Right atrium auricular region (tissue), 2 donors: Measurements from ENCODE around the gene TYW1. TPM values are rescaled to one million over a fixed set of nuclear protein-coding genes. Genes with fewer than 3 reads are reported as not detected.
"Not testable (repeated sequence)": the region's sequence is repeated elsewhere in the genome, so short reads cannot be mapped to it uniquely, and the experiment has no call there.

Experiments used
- DNase-seq: peaks from one replicate; pipeline ENCODE4 v3.0.0-alpha.2; 2019; ENCODE audit warnings: low spot score
- H3K27ac ChIP-seq, 2 donors: fragments of 200-600 bp; sonication (generic); 1 replicate in 1 of 2; 2 replicates in 1 of 2; pipeline ENCODE4 v1.5.1; 2016 to 2019
- H3K27me3 ChIP-seq, 2 donors: fragments of 200-600 bp; sonication (generic); one replicate each; pipeline versions ENCODE4 v1.5.1 to v1.6.0; 2017 to 2019
- H3K36me3 ChIP-seq: fragments of 200-600 bp; sonication (generic); one replicate; pipeline ENCODE4 v1.5.1; 2016
- H3K4me1 ChIP-seq, 2 donors: fragments of 200-600 bp; sonication (generic); one replicate each; pipeline versions ENCODE4 v1.5.1 to v1.6.0; 2017 to 2019
- H3K4me3 ChIP-seq, 2 donors: fragments of 200-600 bp; sonication (generic); 1 replicate in 1 of 2; 2 replicates in 1 of 2; pipeline ENCODE4 v1.5.1; 2017 to 2019; ENCODE audit warnings: mild to moderate bottlenecking in 1 of 2, moderate library complexity in 1 of 2
- H3K9me3 ChIP-seq, 2 donors: fragments of 200-600 bp; sonication (generic); one replicate each; pipeline ENCODE4 v1.5.1; 2019
- total RNA-seq, 2 donors: library from RNA; depleted of rRNA; stranded (reverse); fragments of >200 nt; gene quantifications; one replicate each; pipeline ENCODE4 v1.1.0, GENCODE V29; 2016
- TF ChIP-seq, protein P1 (sequence below), 2 donors: fragments of 200-600 bp; sonication (generic); IDR thresholded peaks; one replicate each; pipeline ENCODE4 v1.5.1; 2019; ENCODE audit warnings: antibody characterized with exemption in 2 of 2

TYW1 gene
- total RNA-seq, 2 donors from 2014 or later, result 12.4 to 23.8 TPM

DNA sequence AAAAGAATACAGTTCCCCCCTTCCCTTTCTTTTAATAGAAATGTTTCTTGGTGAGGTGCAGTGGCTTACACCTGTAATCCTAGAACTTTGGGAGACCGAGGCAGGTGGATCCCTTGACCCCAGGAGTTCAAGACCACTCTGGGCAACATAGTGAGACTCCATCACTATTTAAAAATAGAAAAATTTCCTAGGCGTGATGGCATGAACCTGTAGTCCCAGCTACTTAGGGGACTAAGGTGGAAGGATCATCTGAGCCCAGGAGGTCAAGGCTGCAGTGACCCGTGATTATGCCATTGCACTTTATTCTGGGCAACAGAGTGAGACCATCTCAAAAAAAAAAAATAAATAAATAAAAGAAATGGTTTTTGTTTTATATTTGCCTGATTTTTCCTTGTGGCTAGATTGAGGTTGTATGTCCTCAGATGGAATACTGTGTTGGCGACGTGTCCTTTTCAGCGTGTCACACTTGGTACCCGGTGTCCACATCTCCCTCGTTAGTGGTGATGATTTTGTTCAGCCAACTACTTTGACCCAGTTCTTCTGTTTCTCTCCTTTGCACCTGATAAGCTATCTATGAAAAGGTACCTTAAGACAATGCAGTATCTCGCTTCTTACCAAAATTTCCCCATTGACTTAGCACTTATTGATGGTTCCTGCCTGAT lies 202.4 kb downstream of the TYW1 start:
- not testable (repeated sequence) for H3K4me3 ChIP-seq, H3K27ac ChIP-seq, H3K27me3 ChIP-seq, H3K4me1 ChIP-seq, H3K36me3 ChIP-seq, H3K9me3 ChIP-seq, DNase-seq

DNA sequence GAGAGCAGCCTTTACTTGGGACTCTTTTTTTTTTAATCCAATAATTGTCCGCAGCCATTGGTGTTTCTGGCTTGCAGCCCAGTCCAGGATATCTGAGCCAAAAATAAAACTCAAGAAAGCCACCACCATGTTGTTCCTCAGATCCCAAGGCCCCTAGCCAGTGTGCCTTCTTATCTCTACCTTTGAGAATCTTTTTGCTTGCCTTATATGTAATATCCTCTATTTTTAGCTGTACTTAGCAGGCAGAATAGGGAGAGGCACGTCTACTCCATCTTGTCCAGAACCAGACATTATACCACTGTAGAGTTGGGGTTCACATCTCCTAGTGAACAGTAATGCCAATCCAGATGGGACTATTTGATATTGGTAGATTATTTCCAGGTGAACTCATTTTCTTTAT lies 209.1 kb downstream of the TYW1 start:
- not testable (repeated sequence) for H3K27me3 ChIP-seq, H3K4me1 ChIP-seq, H3K4me3 ChIP-seq, H3K9me3 ChIP-seq, H3K36me3 ChIP-seq, DNase-seq
- peak overlapping the region in 1 of 2 donors; percentile 25 for H3K27ac ChIP-seq

DNA sequence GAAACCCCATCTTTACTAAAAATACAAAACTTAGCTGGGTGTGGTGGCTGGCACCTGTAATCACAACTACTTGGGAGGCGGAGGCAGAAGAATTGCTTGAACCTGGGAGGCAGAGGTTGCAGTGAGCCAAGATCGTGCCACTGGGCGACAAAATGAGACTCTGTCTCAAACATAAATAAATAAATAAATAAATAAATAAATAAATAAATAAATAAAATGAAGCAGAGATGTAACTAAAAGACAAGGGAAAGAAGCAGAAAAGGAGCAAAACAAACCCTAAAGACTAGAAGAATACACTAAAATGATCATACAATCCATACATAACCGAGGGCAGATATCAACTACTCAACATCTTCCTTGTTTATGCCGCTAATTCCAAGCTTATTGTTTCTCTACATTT lies 209.8 kb downstream of the TYW1 start:
- no peak for DNase-seq
- Histone ChIP-seq H3K36me3 (no peaks in the 10 kb centered on the region), H3K4me1 (no peaks in the 10 kb centered on the region), H3K9me3 (no peaks in the 10 kb centered on the region), H3K4me3 (no peak overlapping the region), H3K27ac (peak overlapping the region in 1 of 2 donors; percentile 25), H3K27me3 (no peaks in the 10 kb centered on the region)
- TF ChIP-seq, protein P1, sequence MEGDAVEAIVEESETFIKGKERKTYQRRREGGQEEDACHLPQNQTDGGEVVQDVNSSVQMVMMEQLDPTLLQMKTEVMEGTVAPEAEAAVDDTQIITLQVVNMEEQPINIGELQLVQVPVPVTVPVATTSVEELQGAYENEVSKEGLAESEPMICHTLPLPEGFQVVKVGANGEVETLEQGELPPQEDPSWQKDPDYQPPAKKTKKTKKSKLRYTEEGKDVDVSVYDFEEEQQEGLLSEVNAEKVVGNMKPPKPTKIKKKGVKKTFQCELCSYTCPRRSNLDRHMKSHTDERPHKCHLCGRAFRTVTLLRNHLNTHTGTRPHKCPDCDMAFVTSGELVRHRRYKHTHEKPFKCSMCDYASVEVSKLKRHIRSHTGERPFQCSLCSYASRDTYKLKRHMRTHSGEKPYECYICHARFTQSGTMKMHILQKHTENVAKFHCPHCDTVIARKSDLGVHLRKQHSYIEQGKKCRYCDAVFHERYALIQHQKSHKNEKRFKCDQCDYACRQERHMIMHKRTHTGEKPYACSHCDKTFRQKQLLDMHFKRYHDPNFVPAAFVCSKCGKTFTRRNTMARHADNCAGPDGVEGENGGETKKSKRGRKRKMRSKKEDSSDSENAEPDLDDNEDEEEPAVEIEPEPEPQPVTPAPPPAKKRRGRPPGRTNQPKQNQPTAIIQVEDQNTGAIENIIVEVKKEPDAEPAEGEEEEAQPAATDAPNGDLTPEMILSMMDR (IDR thresholded peaks at IDR 0.05), result no peak

DNA sequence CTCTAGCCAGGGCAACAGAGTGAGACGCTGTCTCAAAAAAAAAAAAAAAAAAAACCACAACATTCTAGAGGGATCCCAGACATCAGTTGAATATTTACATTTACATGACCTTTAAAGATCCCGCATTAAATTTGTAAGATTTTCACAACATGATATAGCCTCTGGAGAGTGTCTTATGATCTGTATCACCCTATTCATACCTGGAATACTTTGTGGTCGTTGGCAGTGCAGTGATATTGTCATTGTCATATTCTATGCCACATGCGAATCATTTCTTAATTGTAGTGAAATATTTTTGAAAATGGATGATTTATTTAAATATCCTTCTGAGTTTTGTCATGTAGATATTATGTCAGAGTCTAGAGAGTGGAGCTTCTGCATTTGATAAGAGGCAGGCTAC lies 212.0 kb downstream of the TYW1 start:
- not testable (repeated sequence) for H3K27me3 ChIP-seq, H3K27ac ChIP-seq, DNase-seq, H3K36me3 ChIP-seq, H3K4me1 ChIP-seq, H3K9me3 ChIP-seq, H3K4me3 ChIP-seq

DNA sequence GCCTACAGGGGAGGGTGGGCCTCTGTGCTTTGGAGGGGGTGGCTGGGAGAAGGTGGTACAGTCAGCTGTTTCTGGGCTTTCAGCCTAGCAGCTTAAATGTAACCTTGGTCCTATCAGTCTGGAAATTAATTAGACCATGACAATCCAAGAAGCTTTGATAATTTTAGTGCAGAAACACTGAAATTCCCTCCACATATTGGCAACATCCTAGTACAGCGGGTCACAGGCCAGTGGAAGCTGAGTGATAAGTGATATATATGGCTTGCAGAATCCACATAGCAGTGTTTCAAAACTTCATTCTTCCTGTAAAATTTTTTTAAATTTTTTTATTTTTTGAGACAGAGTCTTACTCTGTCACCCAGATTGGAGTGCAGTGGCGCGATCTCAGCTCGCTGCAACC lies 212.6 kb downstream of the TYW1 start:
- Histone ChIP-seq H3K27me3 (no peaks in the 10 kb centered on the region), H3K9me3 (no peaks in the 10 kb centered on the region), H3K27ac (no peak overlapping the region), H3K36me3 (no peaks in the 10 kb centered on the region), H3K4me1 (no peaks in the 10 kb centered on the region), H3K4me3 (no peak overlapping the region)
- TF ChIP-seq, protein P1 (IDR thresholded peaks at IDR 0.05), result no peak
- no peak for DNase-seq

DNA sequence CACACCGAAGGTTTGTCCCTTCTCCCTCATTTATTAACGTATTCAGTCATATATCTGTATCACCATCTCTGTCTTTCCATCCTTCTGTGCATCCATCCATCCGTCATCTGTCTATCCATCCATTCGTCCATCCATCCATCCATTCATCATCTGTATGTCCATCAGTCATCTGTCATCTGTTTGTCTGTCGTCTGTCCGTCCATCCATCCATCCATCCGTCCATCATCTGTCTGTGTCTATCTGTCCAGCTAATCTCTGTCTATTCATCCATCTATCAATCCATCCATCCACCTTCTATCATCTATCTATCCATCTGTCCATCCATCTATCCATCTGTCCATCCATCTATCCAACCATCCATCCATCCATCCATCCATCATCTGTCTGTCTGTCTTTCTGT lies 213.9 kb downstream of the TYW1 start:
- no peak for DNase-seq
- H3K4me3 ChIP-seq, result no peak overlapping the region
- TF ChIP-seq, protein P1 (IDR thresholded peaks at IDR 0.05), result no peak
- H3K27me3 ChIP-seq, result no peaks in the 10 kb centered on the region
- no peaks in the 10 kb centered on the region for H3K36me3 ChIP-seq
- no peak overlapping the region for H3K27ac ChIP-seq
- no peaks in the 10 kb centered on the region for H3K9me3 ChIP-seq
- no peaks in the 10 kb centered on the region for H3K4me1 ChIP-seq

DNA sequence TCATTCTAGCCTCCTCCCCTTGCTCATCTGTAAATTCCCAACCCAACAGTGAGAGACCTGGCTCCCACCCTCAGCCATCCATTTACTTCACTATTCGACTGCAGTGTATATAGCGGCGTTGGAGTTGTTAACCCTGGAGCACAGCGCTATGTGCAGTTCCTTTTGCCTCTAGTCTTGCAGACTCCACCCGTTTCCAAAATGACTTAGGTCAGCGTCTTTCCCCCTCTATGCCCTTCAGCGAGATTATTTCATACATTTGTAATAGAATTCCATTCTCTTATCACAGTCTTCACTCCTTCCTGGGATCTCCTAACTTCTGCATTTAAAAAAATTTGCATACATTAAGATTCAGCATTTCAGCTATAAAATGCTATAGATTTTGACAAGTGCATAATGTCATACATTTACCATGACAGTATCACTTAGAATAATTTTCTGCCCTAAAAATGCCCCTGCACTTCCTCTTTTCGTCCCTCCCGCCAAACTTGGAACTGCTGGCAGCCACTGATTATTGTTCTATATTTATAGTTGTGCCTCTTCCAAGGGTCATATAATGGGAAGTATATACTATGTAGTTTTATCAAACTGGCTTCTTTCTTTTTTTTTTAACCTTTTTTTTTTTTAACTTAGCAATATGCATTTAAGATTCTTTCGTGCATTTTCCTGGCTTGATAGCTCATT lies 215.2 kb downstream of the TYW1 start:
- H3K4me3 ChIP-seq, result not testable (repeated sequence)

DNA sequence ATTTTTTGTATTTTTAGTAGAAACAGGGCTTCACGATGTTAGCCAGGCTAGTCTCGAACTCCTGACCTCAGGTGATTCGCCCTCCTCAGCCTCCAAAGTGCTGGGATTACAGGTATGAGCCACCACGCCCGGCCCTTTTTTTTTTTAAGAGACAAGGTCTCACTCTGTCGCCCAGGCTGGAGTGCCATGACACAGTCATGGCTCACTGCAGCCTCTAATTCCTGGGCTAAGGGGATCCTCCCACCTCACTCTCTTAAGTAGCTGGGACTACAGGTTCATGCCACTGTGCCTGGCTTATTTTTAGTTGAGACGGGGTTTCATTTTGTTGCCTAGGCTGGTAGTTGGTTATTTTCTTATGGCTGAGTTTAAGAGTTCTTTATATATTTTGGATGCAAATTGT lies 216.4 kb downstream of the TYW1 start:
- not testable (repeated sequence) for H3K36me3 ChIP-seq, DNase-seq

More for the DNA sequence above, 215.2 kb downstream of the TYW1 start:
- not testable (repeated sequence) for DNase-seq, H3K4me1 ChIP-seq, H3K27me3 ChIP-seq, H3K9me3 ChIP-seq, H3K36me3 ChIP-seq, H3K27ac ChIP-seq

DNA sequence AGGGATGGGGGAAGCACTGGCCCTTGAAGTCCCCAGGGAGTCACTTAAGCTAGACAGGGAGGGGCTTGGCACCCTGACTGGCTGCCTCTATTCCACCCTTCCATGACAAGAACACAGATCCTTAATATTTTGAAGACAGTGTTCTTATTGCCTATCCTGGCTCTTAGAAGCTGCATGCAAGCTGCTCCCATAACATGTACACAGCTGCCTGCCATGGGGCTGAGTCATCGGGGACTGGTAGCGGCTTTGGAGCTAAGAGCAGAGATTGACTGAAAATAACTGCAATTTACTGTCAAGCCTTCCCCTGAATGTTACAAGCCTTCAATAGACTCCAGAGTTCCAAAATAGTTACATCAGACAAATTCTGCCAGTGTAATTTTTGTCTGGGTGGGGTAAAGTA lies 226.9 kb downstream of the TYW1 start:
- not testable (repeated sequence) for H3K4me1 ChIP-seq, H3K27me3 ChIP-seq, DNase-seq, H3K4me3 ChIP-seq, H3K36me3 ChIP-seq, H3K9me3 ChIP-seq
- peak overlapping the region in 1 of 2 donors; percentile 81 for H3K27ac ChIP-seq

More for the DNA sequence above, 216.4 kb downstream of the TYW1 start:
- not testable (repeated sequence) for H3K27ac ChIP-seq, H3K4me1 ChIP-seq, H3K27me3 ChIP-seq, H3K4me3 ChIP-seq, H3K9me3 ChIP-seq

DNA sequence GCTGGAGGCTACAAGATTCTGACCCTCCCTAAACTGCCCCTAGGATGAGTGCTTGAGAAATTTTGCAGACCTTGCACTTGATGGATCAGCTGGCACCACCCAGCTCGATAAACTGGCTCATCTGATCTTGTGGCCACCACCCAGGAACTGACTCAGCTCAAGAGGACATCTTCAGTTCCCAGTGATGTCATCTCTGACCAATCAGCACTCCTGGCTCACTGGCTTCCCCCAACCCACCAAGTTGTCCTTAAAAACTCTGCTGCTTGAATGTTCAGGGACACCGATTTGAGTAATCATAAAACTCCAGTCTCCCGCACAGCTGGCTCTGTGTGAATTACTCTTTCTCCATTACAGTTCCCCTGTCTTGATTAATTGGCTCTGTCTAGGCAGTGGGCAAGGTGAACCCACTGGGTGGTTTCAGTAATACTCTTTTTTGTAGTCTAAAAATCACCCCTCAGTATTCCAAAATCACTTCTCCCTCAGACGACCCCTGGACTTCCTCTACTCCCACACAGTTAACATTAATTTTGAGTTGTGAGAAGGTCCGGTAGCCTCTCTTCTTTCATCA lies 229.8 kb downstream of the TYW1 start:
- not testable (repeated sequence) for H3K4me3 ChIP-seq, H3K27me3 ChIP-seq, H3K36me3 ChIP-seq, H3K4me1 ChIP-seq, H3K9me3 ChIP-seq
- peak overlapping the region; percentile 75 to 81 for H3K27ac ChIP-seq
- DNase-seq, result peak; percentile 68

DNA sequence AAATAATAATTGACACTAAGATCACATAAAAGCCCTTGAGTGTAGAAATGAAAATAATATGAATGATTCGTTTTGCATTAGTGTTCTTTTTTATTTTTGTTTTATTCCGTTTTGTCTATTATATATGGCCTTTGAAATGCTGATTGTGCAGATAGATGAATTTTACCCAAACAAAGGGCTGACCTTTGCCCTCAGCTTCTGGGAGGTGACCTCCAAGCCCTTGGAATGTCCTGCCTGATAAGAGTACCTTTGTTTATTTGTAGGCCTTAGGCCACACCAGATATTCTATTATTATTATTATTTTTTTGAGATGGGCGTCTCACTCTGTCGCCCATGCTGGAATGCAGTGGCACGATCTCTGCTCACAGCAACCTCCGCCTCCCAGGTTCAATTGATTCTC lies 230.3 kb downstream of the TYW1 start:
- peak overlapping the region; percentile 75 to 81 for H3K27ac ChIP-seq

DNA sequence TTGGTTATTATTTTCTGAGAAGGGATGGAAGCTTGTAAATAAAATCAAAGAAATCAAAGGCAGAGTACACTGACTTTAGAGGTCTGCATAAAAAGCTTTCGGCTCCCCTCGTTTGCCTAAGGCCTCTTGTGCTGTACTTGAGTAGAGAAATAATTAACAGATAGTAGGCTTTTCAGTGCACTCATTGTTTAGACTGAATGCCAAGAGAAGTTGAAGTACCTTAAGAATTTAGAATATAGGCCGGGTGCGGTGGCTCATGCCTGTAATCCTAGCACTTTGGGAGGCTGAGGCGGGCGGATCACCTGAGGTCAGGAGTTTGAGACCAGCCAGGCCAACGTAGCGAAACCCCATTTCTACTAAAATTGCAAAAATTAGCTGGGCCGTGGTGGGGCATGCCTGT lies 232.4 kb downstream of the TYW1 start:
- H3K4me3 ChIP-seq, H3K36me3 ChIP-seq, DNase-seq, H3K27me3 ChIP-seq, H3K4me1 ChIP-seq, H3K9me3 ChIP-seq: not testable (repeated sequence)
- peak overlapping the region; percentile 22 to 23 for H3K27ac ChIP-seq

More for the DNA sequence above, 230.3 kb downstream of the TYW1 start:
- not testable (repeated sequence) for H3K4me3 ChIP-seq, H3K4me1 ChIP-seq, H3K36me3 ChIP-seq, DNase-seq, H3K27me3 ChIP-seq, H3K9me3 ChIP-seq
